Fibroblast of pulmonary artery (primary cell): ENCODE results near the gene SRSF4.

Experiments
- DNase-seq: peaks from one replicate; pipeline ENCODE4 v3.0.0-alpha.2; 2010; ENCODE audit warnings: low read depth
- H3K4me3 ChIP-seq: replicated peaks from 2 replicates; pipeline ENCODE4 v1.5.1; 2011; ENCODE audit warnings: low read depth, mild to moderate bottlenecking, control low read depth, low read length, moderate library complexity
- TF ChIP-seq, protein P1 (sequence below): IDR thresholded peaks from 2 replicates; pipeline ENCODE4 v1.5.1; 2011; ENCODE audit warnings: mild to moderate bottlenecking, control low read depth, low read length, inconsistent platforms; ENCODE audit errors: missing control alignments

Gene SRSF4

DNA sequence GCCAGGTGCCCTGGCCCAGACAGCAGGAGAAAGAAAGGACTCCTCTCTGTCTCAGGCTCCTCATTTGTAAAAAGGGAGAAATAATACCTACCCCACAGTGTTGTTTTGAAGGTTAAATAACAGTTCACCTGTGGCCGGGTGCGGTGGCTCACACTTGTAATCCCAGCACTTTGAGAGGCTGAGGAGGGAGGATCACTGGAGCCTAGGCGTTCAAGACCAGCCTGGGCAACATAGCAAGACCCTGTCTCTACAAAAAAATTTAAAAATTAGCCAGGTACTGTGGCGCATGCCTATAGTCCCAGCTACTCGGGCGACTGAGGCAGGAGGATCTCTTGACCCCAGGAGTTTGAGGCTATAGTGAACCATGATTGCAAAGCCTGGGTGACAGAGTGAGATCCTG lies 55.5 kb downstream of the SRSF4 start:
- H3K4me3 ChIP-seq, result no peak overlapping the region
- TF ChIP-seq, protein P1, sequence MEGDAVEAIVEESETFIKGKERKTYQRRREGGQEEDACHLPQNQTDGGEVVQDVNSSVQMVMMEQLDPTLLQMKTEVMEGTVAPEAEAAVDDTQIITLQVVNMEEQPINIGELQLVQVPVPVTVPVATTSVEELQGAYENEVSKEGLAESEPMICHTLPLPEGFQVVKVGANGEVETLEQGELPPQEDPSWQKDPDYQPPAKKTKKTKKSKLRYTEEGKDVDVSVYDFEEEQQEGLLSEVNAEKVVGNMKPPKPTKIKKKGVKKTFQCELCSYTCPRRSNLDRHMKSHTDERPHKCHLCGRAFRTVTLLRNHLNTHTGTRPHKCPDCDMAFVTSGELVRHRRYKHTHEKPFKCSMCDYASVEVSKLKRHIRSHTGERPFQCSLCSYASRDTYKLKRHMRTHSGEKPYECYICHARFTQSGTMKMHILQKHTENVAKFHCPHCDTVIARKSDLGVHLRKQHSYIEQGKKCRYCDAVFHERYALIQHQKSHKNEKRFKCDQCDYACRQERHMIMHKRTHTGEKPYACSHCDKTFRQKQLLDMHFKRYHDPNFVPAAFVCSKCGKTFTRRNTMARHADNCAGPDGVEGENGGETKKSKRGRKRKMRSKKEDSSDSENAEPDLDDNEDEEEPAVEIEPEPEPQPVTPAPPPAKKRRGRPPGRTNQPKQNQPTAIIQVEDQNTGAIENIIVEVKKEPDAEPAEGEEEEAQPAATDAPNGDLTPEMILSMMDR, result no peak

GRCh38 chr1:29125788-29126187 lies 55.9 kb downstream of the SRSF4 start:
- H3K4me3 ChIP-seq, result no peak overlapping the region
- no peak for DNase-seq
- TF ChIP-seq, protein P1, result no peak

More for the DNA sequence above, 55.5 kb downstream of the SRSF4 start:
- no peak for DNase-seq

DNA sequence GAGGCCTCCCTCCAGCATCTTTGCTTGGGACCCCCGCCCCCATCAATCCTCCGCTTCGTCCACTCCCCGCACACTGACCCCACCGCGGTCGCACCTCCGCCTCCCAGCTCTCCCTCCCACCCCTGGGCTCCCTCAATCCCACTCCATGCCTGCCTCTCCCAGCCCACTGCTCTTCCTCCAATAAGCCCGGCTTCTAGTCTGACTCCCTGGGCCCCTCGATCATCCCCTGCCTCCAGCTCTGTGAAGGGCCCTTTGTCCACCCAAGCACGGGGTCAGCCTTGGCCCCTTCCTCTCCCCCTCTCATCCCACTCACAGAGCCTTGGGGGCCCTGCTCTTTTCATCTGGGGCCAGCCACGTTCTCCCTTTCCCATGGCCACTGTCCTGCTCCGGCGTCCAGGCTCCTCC lies 56.5 kb downstream of the SRSF4 start:
- TF ChIP-seq, protein P1, result no peak
- DNase-seq, result no peak
- peak overlapping the region; percentile 66 for H3K4me3 ChIP-seq

- DNase-seq, result peak; percentile 82
- H3K4me3 ChIP-seq, result peak overlapping the region; percentile 66
- TF ChIP-seq, protein P1, result peak; percentile 39
These were observed 57.1 kb downstream of the SRSF4 start for GRCh38 chr1:29124366-29125236.

DNA sequence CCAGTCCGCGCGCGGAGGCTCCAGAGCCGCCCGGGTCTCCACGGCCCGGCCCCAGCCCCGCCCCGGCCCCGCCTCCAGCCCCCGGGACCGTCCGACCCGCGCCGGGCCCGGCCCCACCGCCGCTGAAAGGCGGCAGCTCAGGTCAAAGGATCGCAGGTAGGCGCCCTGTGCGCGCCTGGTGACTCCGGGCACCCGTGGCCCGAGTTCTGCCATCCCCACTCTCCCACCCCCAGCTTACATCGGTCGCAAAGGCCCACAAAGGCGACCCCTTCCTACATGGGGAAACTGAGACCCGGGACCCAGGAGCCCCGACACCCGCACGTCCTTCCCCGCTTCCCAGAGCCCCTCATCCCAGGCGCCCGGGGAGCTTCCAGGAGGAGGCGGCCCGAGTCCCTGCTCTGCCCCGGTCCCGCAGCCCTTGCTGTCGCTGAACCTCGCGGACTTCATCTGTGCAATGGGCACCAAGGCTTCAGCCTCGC lies 57.8 kb downstream of the SRSF4 start, which contains the start of gene TMEM200B:
Gene TMEM200B, minus strand, starts transcription at position 17 of the 479 bp plus-strand sequence. CDS start 2,075 bp downstream, outside the sequence.
- no peak for DNase-seq
- H3K4me3 ChIP-seq, result peak within 1 kb of the TSS; percentile 66
- TF ChIP-seq, protein P1, result no peak

- peak overlapping the region; percentile 66 for H3K4me3 ChIP-seq
- peak; percentile 40 for DNase-seq
- TF ChIP-seq, protein P1, result no peak
These were observed 58.4 kb downstream of the SRSF4 start for GRCh38 chr1:29123053-29123886.
